Spleen (tissue), 11 donors: ENCODE measurements around the gene FCAMR. TPM values are rescaled to one million over a fixed set of nuclear protein-coding genes. Genes with fewer than 3 reads are reported as not detected.

Experiments
- DNase-seq: peaks from one replicate; pipeline ENCODE4 v3.0.0-alpha.2; 2020
- H3K27ac ChIP-seq, 8 donors: fragments of 200-600 bp; sonication (generic) in 7 of 8; 1 replicate in 4 of 8; 2 replicates in 4 of 8; pipeline versions ENCODE4 v1.5.0 to v1.8.0; 2016 to 2021; ENCODE audit warnings: inconsistent platforms in 4 of 8, mild to moderate bottlenecking in 4 of 8, moderate library complexity in 1 of 8
- H3K27me3 ChIP-seq, 7 donors: fragments of 200-600 bp; sonication (generic) in 6 of 7; replicated peaks in 1 of 7; 1 replicate in 4 of 7; 2 replicates in 3 of 7; pipeline versions ENCODE4 v1.5.0 to v1.8.0; 2016 to 2021; ENCODE audit warnings: inconsistent platforms in 3 of 7, mild to moderate bottlenecking in 1 of 7
- H3K36me3 ChIP-seq, 6 donors: fragments of 200-600 bp; sonication (generic) in 5 of 6; 1 replicate in 4 of 6; 2 replicates in 2 of 6; pipeline versions ENCODE4 v1.5.0 to v1.8.0; 2016 to 2021; ENCODE audit warnings: inconsistent platforms in 2 of 6
- H3K4me1 ChIP-seq, 6 donors: fragments of 200-600 bp; sonication (generic) in 5 of 6; 1 replicate in 3 of 6; 2 replicates in 3 of 6; pipeline versions ENCODE4 v1.5.0 to v1.8.0; 2016 to 2021; ENCODE audit warnings: inconsistent platforms in 3 of 6
- H3K4me3 ChIP-seq, 8 donors: fragments of 200-600 bp; sonication (generic) in 7 of 8; 1 replicate in 4 of 8; 2 replicates in 4 of 8; pipeline versions ENCODE4 v1.5.0 to v1.8.0; 2016 to 2021; ENCODE audit warnings: inconsistent platforms in 4 of 8, mild to moderate bottlenecking in 4 of 8, moderate library complexity in 2 of 8
- H3K9me3 ChIP-seq, 8 donors: fragments of 200-600 bp; sonication (generic) in 7 of 8; 1 replicate in 4 of 8; 2 replicates in 4 of 8; pipeline versions ENCODE4 v1.5.0 to v1.8.0; 2016 to 2021; ENCODE audit warnings: inconsistent platforms in 4 of 8
- CTCF ChIP-seq, 11 experiments: fragments of 200-600 bp in 7 of 11; fragments of 450-650 bp in 4 of 11; sonication (generic) in 4 of 11; IDR thresholded peaks in 8 of 11; conservative IDR thresholded peaks in 3 of 11; 1 replicate in 7 of 11; 2 replicates in 4 of 11; pipeline versions ENCODE4 v1.4.0 to v1.8.0; 2016 to 2021; ENCODE audit warnings: antibody characterized with exemption in 11 of 11, inconsistent platforms in 4 of 11, mild to moderate bottlenecking in 1 of 11
- POLR2A ChIP-seq, 3 donors: fragments of 450-650 bp; IDR thresholded peaks; one replicate each; pipeline ENCODE4 v1.5.1; 2017; ENCODE audit warnings: antibody characterized with exemption in 3 of 3, mild to moderate bottlenecking in 1 of 3
- POLR2AphosphoS5 ChIP-seq, 3 donors: sonication (generic); formaldehyde crosslinking; IDR thresholded peaks; one replicate each; pipeline ENCODE4 v1.5.1; 2017; ENCODE audit warnings: antibody characterized with exemption in 3 of 3
- WGBS, 5 donors: extraction: QIAGEN DNeasy Blood & Tissue Kit in 3 of 5; methylation state at CpG; one replicate each; pipeline versions ENCODE4 v1.1.5 to v1.1.7; 2013 to 2018; 5-methylcytosine and 5-hydroxymethylcytosine counted together
- intact Hi-C: fragments of 100-400 bp; cut with DNase I; formaldehyde crosslinking; loops from one replicate; pipeline ENCODE4 v1.15.0; 2023; ENCODE audit warnings: low total_unique reads
- polyA plus RNA-seq, 3 donors: library from polyadenylated mRNA; stranded (reverse); fragments of 200-250 nt; gene quantifications; one replicate each; pipeline ENCODE4 v1.2.1, GENCODE V29; 2013
- total RNA-seq, 7 donors: library from RNA; depleted of rRNA in 3 of 7; stranded (reverse); fragments of >200 nt in 3 of 7; fragmentation: NEBNext Ultra II Directional in 4 of 7; extraction: Animal tissue kit (Norgen Biotek cat#: 25700) in 4 of 7; gene quantifications; one replicate each; pipeline versions ENCODE4 v1.1.0 to v1.2.1, GENCODE V29; 2016 to 2021
- donor health status: healthy with polysubstance abuse.
- donor health status: DM: no; HTN: no; CAD: no; lungs with moderate emphysema.
- donor health status: DM: no; HTN: no; CAD: no.
- donor health status: Bipolar disorder and iron deficiency.
- donor health status: healthy.
- donor health status: DM: no; HTN: no; CAD: no.
- donor health status: DM: yes; HTN: yes; CAD: no.

Gene FCAMR
- total and polyA plus RNA-seq, 10 donors: 0.16 to 1.3 (median 0.38) TPM; not detected in 2

- Histone ChIP-seq H3K4me1 (no peaks in the 10 kb centered on the region), H3K36me3 (no peaks in the 10 kb centered on the region), H3K27ac (no peak overlapping the region), H3K4me3 (no peak overlapping the region), H3K9me3 (no peaks in the 10 kb centered on the region), H3K27me3 (no peaks in the 10 kb centered on the region)
- TF ChIP-seq POLR2A (IDR thresholded peaks at IDR 0.05): no peak
- no peak for TF ChIP-seq POLR2AphosphoS5 (IDR thresholded peaks at IDR 0.05)
- no peak for TF ChIP-seq CTCF (IDR thresholded peaks at IDR 0.05 in 8 of 11, conservative IDR thresholded peaks at IDR 0.05 in 3 of 11)
- DNase-seq: no peak
- intact Hi-C loops: no loop called here
- 62 to 98% (median 74%) methylated on average over 6 of the region's 6 CpGs for WGBS, 5 donors
Measured at GRCh38 chr1:207013321-207014085, 43.2 kb upstream of the FCAMR start.

- Histone ChIP-seq H3K36me3 (no peaks in the 10 kb centered on the region), H3K9me3 (no peaks in the 10 kb centered on the region), H3K27ac (no peak overlapping the region), H3K27me3 (no peaks in the 10 kb centered on the region), H3K4me1 (no peaks in the 10 kb centered on the region), H3K4me3 (no peak overlapping the region)
- 93 to 100% (median 100%) methylated on average over 2 of the region's 2 CpGs for WGBS, 5 donors
- TF ChIP-seq CTCF (IDR thresholded peaks at IDR 0.05 in 8 of 11, conservative IDR thresholded peaks at IDR 0.05 in 3 of 11): no peak
- no peak for TF ChIP-seq POLR2A (IDR thresholded peaks at IDR 0.05)
- TF ChIP-seq POLR2AphosphoS5 (IDR thresholded peaks at IDR 0.05): no peak
- intact Hi-C loops: no loop called here
- DNase-seq: no peak
Measured at GRCh38 chr1:207010726-207011125, 40.5 kb upstream of the FCAMR start.

- no peak for DNase-seq
- WGBS, 5 donors: 79 to 91% (median 81%) methylated on average over 7 of the region's 7 CpGs
Measured at GRCh38 chr1:207009945-207010344, 39.7 kb upstream of the FCAMR start.

More at GRCh38 chr1:207009945-207010344, 39.7 kb upstream of the FCAMR start:
- intact Hi-C loops: loop anchor here (10.0 kb wide), 1 partner anchor 65 kb away; no protein-coding TSS in a partner anchor
- TF ChIP-seq POLR2AphosphoS5 (IDR thresholded peaks at IDR 0.05): no peak
- TF ChIP-seq CTCF (IDR thresholded peaks at IDR 0.05 in 8 of 11, conservative IDR thresholded peaks at IDR 0.05 in 3 of 11): no peak
- TF ChIP-seq POLR2A (IDR thresholded peaks at IDR 0.05): no peak
- no peak overlapping the region for H3K4me3 ChIP-seq
- no peak overlapping the region for H3K27ac ChIP-seq
- H3K36me3 ChIP-seq: no peaks in the 10 kb centered on the region
- peaks cover 0 to 5% (median 0%) of the 10 kb centered on the region in 6 donors for H3K4me1 ChIP-seq
- H3K9me3 ChIP-seq: no peaks in the 10 kb centered on the region
- no peaks in the 10 kb centered on the region for H3K27me3 ChIP-seq
